GM18520 (cell line): Measurements from ENCODE around the gene SERPINB8.

Experiments used
- ATAC-seq: cut with Tn5 transposase; IDR thresholded peaks from one replicate; pipeline ENCODE4 v1.9.1; 2021; ENCODE audit not compliant: unreplicated experiment

SERPINB8 gene

DNA sequence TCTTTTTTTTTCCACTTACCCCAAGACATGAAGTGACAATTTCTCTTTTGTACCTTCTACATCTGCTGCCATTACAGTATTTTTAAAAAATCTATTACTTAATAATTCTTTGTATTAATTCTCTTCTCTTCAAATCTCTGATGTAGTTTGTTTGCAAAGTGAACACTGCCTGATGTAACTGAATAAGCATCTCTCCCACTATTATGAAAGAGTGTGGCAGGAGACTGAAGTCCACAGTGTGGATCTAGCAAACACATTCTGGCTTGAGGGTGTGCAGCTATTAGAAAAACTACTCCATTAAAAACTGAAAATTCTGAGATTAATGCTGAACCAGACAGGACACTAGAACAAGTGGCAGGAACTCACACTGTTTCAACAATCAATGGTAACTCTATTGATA, 5.0 kb upstream of the SERPINB8 start:
- no peak for ATAC-seq

DNA sequence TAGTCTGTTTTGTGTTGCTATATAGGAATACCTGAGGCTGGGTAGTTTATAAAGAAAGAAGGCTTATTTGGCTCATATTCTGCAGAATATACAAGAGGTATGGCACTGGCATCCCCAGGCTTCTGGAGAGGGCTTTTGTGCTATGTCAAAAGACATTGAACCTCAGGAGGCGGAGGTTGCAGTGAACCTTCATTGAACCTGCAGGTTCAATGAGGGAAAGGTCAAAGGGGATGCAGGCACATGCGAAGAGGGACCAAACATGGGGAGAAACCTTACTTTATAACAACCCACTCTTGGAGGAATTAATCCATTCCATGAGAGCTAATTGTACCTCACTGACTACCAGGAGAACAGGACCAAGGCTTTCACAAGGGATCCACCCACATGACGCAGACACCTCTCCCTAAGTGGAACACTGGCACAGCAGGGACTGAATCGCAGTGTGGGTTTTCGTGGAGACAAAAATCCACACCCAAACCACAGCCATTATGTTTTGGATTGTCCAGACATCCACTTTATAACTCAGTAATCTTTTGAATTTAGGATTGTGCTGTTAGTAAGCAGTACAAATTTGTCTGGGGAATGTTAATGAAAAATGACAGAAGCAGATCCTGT, 4.1 kb upstream of the SERPINB8 start:
- no peak for ATAC-seq

DNA sequence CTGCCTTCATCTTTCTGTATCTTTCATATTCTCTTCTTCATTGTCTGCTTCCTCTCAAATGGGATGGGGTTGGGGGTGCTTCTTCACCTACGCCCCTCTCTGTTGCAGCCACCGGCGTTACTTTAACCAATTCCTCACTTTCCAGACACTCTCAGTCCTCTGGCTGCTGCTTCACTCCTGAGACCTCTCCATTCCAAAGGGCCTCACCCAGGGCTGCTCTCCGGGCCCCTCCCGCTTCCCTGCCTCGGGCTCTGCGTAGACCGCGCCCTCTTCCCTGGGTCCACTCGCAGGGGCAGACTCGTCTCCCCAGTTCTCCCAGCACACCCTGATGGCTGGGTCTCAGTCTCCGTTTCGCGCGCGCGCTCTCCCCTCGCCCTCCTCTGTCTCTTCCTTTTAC, 926 bp downstream of the SERPINB8 start:
- no peak for ATAC-seq

DNA sequence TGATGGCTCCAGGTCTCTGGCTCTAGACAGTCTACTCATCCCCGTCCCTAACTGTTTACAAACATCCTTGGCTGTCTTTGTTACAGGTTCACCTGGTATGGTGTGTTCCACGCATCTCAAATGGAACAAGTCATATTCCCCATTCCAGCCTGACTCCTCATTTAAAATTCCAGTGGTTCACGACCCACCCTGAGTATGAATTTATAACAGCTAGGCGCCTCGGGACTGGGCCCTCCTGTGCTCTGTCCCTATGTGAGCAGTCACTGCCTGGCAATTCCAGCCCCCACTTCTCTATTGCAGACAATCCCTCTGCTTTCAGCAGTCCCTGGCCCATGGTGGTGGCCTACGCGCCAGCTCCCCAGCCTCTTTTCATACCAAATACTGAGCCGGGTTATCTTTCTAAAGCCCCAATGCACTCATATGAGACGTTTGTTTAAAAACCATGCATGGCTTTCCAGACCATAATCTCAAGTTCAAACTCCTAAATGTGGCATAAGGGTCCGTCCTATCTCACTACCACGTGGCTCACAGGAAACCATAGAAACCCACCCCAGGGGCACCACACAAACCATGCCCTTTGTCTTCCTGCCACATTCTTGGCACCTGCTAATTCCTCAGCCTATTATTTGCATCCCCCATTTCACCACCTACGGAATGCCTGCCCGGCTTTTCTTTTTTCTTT, 1.6 kb downstream of the SERPINB8 start:
- no peak for ATAC-seq

DNA sequence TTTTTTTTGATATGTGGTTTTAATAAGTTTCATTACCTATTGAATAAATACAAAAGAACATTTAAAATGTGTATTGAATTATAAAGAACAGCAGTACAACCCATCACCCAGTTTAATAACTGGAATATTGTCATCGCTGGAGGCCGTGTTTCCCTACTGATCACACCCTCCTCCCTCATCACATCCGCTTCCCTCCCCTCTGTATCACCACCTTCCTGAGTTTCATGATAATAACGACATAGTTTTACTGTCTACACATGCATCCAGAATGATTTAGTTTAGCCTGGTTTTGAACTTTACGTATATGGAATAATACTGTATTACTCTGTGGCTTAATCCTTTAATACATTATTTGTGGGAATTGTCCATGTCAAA, 2.1 kb downstream of the SERPINB8 start:
- ATAC-seq: no peak

DNA sequence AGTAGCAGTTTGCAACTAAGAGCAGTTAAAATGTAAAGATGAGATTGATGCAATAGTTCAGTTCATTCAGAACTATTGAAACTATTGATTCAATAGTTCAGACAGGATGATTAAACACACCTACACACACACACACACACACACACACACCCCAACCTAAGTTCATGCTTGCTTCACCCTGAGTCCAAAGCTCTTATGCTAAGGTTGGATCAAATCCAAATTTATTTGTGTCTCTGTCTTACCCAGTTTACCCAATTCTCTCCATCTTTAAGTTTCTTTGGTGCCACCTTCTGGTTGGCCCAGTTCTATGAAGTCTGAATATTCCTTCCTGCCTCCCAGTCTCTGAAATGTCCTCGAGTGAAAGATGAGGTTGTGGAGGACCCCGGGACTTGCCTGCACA, 5.1 kb downstream of the SERPINB8 start:
- no peak for ATAC-seq

DNA sequence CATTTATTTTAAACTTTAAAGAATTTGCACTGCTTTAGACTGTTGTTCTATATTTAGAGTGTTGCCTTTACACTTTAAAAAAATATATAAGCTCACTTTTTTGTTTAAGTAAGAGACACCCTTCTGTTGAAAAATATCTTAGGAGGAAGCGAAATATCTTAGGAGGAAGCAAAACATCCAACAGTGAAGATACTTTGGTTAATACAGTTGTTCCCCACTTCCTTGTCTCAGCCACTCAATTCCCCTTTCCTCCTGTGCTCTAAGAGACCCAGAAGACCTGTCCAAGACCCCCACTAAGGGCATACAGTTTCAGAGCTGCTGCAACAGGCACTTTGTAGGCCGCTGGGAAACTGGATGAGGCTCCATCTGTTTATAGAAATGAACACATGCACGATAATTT, 5.7 kb downstream of the SERPINB8 start:
- no peak for ATAC-seq

DNA sequence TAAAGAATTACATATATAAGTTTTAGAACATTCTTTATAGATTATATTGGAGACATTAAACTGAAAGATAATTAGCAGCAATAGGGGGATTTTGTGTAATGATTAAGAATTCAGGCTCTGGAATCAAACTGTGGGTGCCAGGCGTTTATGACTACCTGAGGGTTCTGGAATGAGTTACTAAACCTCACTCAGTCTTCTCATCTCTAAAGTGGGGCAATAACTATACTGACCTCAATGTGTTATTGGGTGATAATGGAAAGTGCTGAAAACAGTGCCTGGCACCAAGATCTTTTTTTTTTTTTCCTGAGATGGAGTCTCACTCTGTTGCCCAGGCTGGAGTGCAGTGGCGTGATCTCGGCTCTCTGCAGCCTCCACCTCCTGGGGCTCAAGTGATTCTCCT, 7.2 kb downstream of the SERPINB8 start:
- no peak for ATAC-seq

DNA sequence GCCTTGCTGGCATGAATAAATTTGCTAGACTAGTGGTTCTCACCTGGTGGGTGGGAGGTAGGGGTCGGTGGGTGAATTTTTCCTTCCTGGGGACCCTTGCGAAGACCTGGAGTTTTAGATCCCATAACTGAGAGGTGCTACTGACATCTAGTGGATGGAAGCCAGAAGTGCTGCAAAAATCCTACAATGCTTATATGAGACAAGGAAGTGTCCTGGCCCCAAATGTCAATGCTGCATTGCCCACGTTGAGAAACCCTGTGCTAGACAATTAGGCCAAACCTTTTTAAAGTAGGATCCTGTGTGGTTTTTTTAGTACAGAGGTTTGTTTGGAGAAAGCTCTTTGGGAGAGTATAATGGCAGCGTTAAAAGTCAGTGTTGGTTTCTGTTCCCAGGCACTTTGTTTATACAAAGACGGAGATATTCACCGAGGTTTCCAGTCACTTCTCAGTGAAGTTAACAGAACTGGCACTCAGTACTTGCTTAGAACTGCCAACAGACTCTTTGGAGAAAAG, 9.6 kb downstream of the SERPINB8 start:
- ATAC-seq: no peak

DNA sequence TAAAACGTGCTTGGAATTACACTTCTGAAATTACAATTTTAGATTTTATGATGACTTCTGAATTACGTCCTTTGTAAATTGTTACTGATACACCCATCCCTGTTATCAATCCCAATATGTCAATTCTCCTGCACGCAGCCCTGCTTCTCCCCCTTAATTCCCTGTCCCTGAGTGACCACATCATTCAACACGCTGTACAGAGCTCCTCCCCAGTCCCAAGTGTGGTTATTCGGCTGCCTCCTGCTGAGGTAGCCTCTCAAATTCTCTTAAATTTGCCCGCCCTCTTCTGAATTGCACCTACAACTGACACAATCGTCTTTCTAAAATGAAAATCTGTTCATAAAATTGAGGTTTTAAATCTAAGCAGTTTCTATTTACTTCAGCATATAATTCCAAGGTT, 10.1 kb downstream of the SERPINB8 start:
- ATAC-seq: no peak

DNA sequence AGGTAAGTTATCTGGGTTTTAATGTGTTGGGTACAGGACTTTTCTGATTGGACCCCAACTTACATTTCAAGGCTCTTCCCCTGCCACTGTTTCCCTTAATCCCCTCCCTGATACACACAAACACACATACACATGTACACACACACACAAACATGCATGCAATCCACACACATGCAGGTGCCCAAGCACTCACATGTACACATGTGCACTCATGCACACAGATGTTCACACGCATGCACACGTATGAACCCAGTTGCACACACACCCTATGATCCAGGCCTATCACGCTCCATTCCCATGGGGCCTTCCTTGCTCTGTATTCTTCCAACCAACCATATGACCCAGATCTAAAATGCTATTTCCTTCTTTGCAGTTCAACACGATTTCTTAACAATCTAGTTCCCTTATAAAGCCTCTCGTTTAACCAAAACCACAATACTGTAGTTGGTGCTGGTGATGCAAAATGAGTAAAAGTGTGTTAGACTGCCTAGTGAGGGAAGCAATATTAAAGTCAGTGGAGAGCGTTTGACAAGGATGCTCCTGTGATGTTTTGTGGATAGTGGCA, 11.1 kb downstream of the SERPINB8 start:
- no peak for ATAC-seq

DNA sequence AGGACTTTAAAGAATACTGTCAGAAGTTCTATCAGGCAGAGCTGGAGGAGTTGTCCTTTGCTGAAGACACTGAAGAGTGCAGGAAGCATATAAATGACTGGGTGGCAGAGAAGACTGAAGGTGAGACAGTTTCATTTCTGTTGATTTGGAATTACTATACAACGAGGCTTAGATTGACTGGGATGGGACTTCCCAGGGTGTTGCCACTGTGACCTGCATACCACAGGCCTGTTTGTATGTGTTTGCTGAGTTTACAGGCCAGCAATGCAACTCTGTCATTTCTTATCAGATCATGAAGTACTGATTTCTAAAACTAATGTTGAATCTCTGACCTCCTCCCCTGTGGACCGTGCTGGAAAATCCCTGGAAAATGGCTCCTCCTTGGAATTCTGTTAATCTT, 11.8 kb downstream of the SERPINB8 start:
- no peak for ATAC-seq

DNA sequence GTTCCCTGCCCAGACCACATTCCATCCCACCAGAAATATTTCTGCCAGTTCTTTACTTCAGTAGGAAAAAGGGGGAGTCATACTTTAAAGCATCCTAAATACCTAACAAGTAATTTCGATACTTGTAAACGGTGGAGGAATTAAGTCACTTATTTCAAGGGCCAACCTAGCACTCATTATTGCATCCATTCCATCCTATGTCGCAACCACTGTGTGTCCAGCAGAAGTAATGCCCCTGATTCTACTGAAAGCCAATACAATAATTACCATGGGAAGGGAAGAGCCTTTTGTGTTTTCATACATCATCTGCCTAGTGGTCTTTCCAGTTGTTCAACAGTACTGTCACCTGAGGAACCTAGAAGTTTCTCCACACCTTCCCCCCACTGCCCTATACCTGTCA, 12.5 kb downstream of the SERPINB8 start:
- ATAC-seq: no peak

DNA sequence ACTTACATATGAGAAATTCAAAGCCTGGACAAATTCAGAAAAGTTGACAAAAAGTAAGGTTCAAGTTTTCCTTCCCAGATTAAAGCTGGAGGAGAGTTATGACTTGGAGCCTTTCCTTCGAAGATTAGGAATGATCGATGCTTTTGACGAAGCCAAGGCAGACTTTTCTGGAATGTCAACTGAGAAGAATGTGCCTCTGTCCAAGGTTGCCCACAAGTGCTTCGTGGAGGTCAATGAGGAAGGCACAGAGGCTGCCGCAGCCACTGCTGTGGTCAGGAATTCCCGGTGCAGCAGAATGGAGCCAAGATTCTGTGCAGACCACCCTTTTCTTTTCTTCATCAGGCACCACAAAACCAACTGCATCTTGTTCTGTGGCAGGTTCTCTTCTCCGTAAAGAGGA, 17.0 kb downstream of the SERPINB8 start:
- no peak for ATAC-seq

DNA sequence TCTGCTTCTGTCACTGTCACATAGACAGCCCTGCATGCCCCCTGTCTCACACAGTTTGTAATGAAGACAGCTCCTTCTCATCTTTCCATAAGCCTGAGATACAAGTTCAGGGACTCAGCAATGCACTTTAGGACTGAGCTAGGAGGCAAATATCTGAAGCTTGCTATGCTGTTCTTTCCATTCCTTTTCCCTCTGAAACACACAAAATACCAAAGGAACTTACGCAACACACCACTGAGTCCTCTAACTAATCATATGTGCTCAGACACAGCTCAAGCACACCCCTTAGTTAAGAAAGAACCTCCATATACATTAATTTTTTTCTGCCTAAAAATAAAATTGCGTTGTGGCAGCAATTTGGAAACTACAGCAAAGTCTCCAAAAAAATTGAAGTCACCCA, 17.9 kb downstream of the SERPINB8 start:
- no peak for ATAC-seq

DNA sequence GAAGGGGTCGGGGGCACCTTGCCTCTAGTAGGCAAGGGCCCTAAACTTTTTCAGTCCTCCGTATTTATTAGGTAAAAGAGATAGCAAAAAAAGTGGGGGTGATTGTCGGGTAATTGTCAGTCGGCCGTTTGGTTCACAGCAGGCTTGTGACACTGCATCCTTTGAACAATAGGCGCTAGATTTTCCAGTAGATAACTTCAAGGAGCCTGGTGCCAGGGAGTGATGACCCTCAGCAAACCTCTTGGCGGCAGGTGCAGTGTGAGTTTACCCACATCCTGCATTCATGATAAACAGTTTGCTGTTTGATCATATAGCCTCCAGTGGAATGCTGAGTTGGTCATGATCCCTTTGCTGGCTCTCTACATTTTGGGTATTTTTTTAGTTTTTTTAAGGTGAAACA, 22.9 kb downstream of the SERPINB8 start:
- no peak for ATAC-seq

DNA sequence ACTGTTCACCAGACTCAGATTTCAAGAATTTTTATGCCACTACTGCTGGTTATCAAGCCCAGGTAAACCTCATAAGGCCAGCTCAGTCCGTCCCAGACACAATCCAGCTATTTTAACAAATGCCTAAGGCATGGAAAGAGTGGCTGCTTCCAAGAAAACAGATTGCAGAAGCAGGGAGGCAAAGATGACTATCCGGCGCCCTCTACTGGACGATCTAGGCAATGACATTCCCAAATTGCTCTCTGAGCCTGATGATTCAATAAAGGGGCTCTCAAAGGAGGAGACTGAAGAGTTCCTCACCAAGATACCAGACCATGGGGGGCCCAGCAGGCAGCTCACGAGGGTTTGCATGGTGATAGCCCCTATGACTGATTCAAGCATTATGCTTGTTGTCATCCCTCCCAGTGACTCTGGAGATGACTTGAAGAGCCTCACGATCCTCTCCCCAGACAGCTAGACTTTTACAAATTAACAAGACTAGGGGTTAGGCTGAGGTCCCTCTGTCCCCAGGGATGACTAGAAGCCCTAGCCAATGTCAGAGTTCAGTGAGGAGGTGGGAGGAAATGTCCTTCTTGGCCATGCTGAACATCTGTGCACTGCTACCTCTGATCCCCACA, 25.0 kb downstream of the SERPINB8 start:
- no peak for ATAC-seq

DNA sequence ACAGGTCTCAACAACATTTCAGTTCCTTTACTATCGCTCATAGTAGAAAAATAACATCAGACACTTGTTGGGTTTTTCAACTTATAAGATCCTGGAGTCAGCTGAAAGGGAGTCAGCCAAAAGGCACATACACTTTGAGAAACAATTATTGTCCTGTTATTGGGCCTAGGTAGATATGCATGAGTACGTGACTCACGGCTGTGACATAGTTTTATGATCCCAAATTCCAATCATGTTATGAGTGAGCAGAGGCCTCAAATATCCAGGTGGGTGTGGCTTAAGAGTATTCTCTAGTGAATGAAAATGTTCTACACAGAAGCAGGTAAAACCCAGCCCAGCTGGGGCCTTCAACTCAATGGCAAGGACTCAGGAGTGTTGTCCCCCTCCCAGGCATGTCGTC, 27.2 kb downstream of the SERPINB8 start:
- no peak for ATAC-seq

DNA sequence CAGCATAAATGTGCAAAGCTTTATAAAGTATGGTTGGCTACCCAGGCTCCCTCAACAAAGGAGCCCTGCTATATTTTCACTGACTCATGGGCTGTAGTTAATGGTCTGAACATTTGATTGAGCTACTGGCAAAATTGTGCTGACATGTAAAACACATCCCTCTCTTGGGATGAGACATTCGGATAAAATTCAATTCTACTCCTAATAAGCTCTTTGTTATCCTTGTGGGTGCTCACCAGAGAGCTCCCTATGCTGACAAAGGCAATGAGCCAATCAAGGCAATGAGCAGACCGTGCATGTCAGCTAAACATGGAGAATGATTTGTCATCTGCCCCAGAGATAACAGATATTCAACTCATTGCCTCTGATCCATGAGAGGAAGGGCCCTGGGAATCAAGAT, 27.7 kb downstream of the SERPINB8 start:
- ATAC-seq: no peak

DNA sequence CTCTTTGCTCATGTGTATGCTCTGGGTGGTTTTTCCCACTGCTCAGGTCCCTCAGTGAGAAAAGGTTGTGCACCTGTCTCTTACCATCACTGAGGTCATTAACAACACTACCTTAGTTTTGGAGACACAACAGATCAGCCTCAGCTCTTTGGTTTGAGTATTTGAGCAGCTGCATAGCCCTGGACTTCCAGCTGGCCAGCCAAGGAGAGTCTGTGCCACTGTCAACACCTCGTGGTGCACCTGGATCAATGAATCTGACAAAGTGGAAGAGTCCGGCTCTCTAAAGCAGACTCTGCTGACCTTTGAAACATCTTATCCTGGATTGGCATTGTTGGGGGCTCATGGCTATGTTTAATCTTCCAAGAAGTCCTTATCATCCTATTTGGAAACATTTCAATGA, 30.0 kb downstream of the SERPINB8 start:
- ATAC-seq: no peak

DNA sequence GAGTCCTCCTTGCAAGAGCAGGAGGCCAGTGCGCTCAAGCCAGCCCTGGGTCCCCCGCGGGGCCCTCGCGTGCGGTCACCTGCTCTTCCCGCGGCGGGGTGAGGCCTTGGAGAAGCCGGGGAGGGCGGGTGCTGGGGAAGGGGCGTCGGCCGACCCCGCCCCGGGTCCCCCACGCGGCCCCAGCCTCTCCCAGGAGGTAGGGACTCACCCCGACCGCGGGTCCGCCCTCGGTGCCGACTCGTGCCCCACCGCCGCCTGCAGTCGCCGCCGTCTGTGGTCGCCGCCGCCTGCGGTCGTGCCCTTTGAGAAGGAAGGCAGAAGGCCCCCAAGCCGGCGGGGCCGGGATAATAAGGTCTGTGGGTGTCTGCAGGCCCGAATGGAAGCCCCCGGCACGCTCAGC, 32.7 kb downstream of the SERPINB8 start:
- no peak for ATAC-seq

DNA sequence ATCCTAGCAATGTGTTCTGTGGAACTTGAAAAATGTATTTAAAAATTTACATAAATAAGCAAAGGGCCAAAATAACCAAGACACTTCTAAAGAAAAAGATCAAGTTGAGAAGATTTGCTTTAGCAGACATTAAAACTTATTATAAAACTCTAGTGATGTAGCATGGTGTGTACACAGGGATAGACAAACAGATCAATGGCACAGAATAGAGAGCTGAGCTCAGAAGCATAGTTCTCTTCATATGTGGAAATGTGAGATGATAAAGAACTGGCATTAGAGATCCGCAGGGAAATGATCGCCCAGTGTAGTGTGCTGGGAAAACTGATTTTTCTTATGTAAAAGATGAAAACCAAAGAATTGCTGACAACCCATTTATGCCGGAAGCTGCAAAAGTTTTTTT, 39.4 kb downstream of the SERPINB8 start:
- ATAC-seq: no peak
